CD4-positive, alpha-beta T cell (primary cell): ENCODE data around the gene RHOJ. TPM values are rescaled to one million over a fixed set of nuclear protein-coding genes. Genes with fewer than 3 reads are reported as not detected.

Experiments
- ATAC-seq: fragments of 200-7000 bp; cut with Tn5 transposase; one replicate; pipeline ENCODE4 v1.10.0; 2022; ENCODE audit warnings: mild to moderate bottlenecking; ENCODE audit not compliant: poor library complexity
- CTCF ChIA-PET: fragments of 350-600 bp; sonication (Branson Sonifier 250); formaldehyde crosslinking; loops from one replicate; lab custom pipeline; 2021; ENCODE audit warnings: antibody characterized with exemption, inconsistent platforms; lab: Charles Lee
- POLR2A ChIA-PET: fragments of 350-600 bp; sonication (Branson Sonifier 250); formaldehyde crosslinking; loops from one replicate; lab custom pipeline; 2021; ENCODE audit warnings: antibody characterized with exemption, inconsistent platforms; lab: Charles Lee
- DNase-seq, 14 experiments: peaks; one replicate each; pipeline ENCODE4 v3.0.0-alpha.2; 2013 to 2020; ENCODE audit warnings: mixed read lengths in 2 of 14
- H3K27ac ChIP-seq, 2 donors: one replicate each; pipeline versions ENCODE4 v1.5.1 to v1.7.0; 2013; ENCODE audit warnings: low read length in 2 of 2, low read depth in 1 of 2, mild to moderate bottlenecking in 1 of 2
- H3K27me3 ChIP-seq, 2 experiments: 1 replicate in 1 of 2; 2 replicates in 1 of 2; pipeline versions ENCODE4 v1.6.1 to v1.7.0; 2013; ENCODE audit warnings: low read length in 2 of 2, control low read depth in 1 of 2, mild to moderate bottlenecking in 1 of 2, moderate library complexity in 1 of 2; ENCODE audit not compliant: insufficient read depth in 2 of 2, control insufficient read depth in 1 of 2
- H3K36me3 ChIP-seq: one replicate; pipeline ENCODE4 v1.6.1; 2013; ENCODE audit warnings: low read length, control low read depth; ENCODE audit not compliant: insufficient read depth
- H3K4me1 ChIP-seq: one replicate; pipeline ENCODE4 v1.6.1; 2013; ENCODE audit warnings: low read length, control low read depth; ENCODE audit not compliant: insufficient read depth
- H3K4me3 ChIP-seq: one replicate; pipeline ENCODE4 v1.5.1; 2013; ENCODE audit warnings: mild to moderate bottlenecking, low read length, moderate library complexity
- H3K9me3 ChIP-seq, 2 experiments: 1 replicate in 1 of 2; 2 replicates in 1 of 2; pipeline versions ENCODE4 v1.6.1 to v1.7.0; 2013; ENCODE audit warnings: low read length in 2 of 2, mild to moderate bottlenecking in 2 of 2, control low read depth in 1 of 2, moderate library complexity in 1 of 2; ENCODE audit not compliant: control insufficient read depth in 1 of 2, insufficient read depth in 1 of 2
- H3K27ac Mint-ChIP-seq: one replicate; pipeline ENCODE4 v1.8.0; 2020; ENCODE audit warnings: mixed read lengths
- H3K27me3 Mint-ChIP-seq: one replicate; pipeline ENCODE4 v1.8.0; 2021; ENCODE audit warnings: mixed read lengths
- H3K36me3 Mint-ChIP-seq: one replicate; pipeline ENCODE4 v1.8.0; 2021; ENCODE audit warnings: low read depth, mixed read lengths
- H3K4me1 Mint-ChIP-seq: one replicate; pipeline ENCODE4 v1.8.0; 2021; ENCODE audit warnings: low read depth, mixed read lengths
- H3K4me3 Mint-ChIP-seq: one replicate; pipeline ENCODE4 v1.8.0; 2020; ENCODE audit warnings: mild to moderate bottlenecking, mixed read lengths
- H3K9me3 Mint-ChIP-seq: one replicate; pipeline ENCODE4 v1.8.0; 2020; ENCODE audit warnings: mixed read lengths
- intact Hi-C, 2 experiments: fragments of 100-400 bp; cut with DNase I in 1 of 2; cut with micrococcal nuclease in 1 of 2; formaldehyde crosslinking; loops; one replicate each; pipeline versions ENCODE4 v1.15.1 to v1.9.0; 2023 to 2025; cut with DNase I, micrococcal nuclease
- total RNA-seq, 174 experiments: library from RNA in 2 of 174; stranded (reverse) in 2 of 174; gene quantifications; one replicate each; pipeline ENCODE4 v1.2.3 and lab custom pipeline; 2021 to 2026
- TF ChIP-seq, protein P1 (sequence below): fragments of 200-600 bp; IDR thresholded peaks from one replicate; pipeline ENCODE4 v1.8.0; 2022; ENCODE audit warnings: antibody characterized with exemption, mild to moderate bottlenecking

RHOJ gene
- total RNA-seq, 2 experiments from 2014 or later = not detected

DNA sequence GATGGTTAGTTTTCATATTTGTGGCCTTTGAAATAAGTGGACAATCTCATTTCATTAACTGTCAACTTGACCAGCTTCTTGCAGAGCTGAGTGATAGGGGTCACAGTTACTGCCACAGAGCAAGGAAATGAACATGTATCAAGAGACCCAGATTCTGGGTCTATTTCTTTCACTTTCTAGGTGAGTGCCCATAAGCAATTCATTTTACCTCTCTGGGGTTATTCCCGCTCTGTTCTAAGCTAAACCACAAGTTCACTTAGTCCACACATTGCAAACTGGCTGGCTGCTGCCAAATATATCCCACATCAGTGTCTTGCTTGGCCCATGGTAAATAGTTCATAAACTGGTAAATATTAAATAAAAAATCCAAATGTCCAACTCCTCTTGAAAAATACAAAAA is 84.6 kb downstream of the RHOJ start:
- TF ChIP-seq, protein P1, sequence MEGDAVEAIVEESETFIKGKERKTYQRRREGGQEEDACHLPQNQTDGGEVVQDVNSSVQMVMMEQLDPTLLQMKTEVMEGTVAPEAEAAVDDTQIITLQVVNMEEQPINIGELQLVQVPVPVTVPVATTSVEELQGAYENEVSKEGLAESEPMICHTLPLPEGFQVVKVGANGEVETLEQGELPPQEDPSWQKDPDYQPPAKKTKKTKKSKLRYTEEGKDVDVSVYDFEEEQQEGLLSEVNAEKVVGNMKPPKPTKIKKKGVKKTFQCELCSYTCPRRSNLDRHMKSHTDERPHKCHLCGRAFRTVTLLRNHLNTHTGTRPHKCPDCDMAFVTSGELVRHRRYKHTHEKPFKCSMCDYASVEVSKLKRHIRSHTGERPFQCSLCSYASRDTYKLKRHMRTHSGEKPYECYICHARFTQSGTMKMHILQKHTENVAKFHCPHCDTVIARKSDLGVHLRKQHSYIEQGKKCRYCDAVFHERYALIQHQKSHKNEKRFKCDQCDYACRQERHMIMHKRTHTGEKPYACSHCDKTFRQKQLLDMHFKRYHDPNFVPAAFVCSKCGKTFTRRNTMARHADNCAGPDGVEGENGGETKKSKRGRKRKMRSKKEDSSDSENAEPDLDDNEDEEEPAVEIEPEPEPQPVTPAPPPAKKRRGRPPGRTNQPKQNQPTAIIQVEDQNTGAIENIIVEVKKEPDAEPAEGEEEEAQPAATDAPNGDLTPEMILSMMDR = no peak
- Histone ChIP-seq H3K9me3 (no peaks in the 10 kb centered on the region), H3K36me3 (no peaks in the 10 kb centered on the region), H3K4me3 (no peak overlapping the region), H3K4me1 (no peaks in the 10 kb centered on the region), H3K27ac (no peak overlapping the region), H3K27me3 (peaks cover 3 to 6% of the 10 kb centered on the region in 2 experiments)
- ChIA-PET CTCF (no interaction called here), POLR2A (no interaction called here)
- H3K9me3 Mint-ChIP-seq = no peaks in the 10 kb centered on the region
- ATAC-seq (no peak), DNase-seq (no peak)
- no peak overlapping the region for H3K27ac Mint-ChIP-seq
- H3K27me3 Mint-ChIP-seq = peaks cover 15% of the 10 kb centered on the region
- H3K36me3 Mint-ChIP-seq = no peaks in the 10 kb centered on the region
- H3K4me3 Mint-ChIP-seq = no peak overlapping the region
- intact Hi-C loops = no loop called here
- H3K4me1 Mint-ChIP-seq = no peaks in the 10 kb centered on the region

DNA sequence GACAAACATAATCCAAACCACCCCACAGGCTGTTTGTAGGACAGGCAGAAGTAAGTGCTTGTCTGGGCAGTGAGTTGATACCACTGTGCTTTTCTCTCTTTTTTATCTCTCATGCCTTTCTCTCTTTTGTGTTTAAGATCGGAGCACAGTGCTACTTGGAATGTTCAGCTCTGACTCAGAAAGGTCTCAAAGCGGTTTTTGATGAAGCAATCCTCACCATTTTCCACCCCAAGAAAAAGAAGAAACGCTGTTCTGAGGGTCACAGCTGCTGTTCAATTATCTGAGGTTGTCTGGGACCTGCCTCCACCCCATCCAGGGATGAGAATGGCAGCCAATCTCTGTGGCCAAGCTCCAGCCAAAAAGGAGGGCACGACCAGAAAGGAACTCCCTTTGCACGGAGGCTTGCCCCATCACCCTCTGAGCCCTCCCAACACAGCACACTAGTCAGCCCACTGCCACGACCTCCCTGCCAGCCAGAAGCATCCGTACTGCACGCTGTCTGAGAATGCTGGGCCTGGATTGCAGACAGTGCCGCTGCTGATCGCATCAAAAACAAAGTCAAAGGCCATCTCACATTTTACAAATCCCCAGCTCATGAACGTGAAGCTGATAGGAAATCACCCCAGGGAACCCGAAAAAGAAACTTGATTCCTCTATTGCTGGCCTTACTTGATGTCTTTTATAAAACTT is 86.6 kb downstream of the RHOJ start:
- POLR2A ChIA-PET = no interaction called here
- no peak overlapping the region for H3K27ac Mint-ChIP-seq
- H3K4me3 Mint-ChIP-seq = no peak overlapping the region
- H3K27ac ChIP-seq = no peak overlapping the region
- ATAC-seq (no peak), DNase-seq (no peak)
- peaks cover 26% of the 10 kb centered on the region for H3K27me3 Mint-ChIP-seq
- TF ChIP-seq, protein P1 = no peak
- H3K4me1 ChIP-seq = no peaks in the 10 kb centered on the region
- H3K36me3 ChIP-seq = no peaks in the 10 kb centered on the region
- intact Hi-C loops = no loop called here
- H3K27me3 ChIP-seq = peaks cover 0 to 3% of the 10 kb centered on the region in 2 experiments
- no peaks in the 10 kb centered on the region for H3K36me3 Mint-ChIP-seq
- H3K9me3 ChIP-seq = no peaks in the 10 kb centered on the region
- CTCF ChIA-PET = no interaction called here
- H3K9me3 Mint-ChIP-seq = no peaks in the 10 kb centered on the region
- H3K4me3 ChIP-seq = no peak overlapping the region
- no peaks in the 10 kb centered on the region for H3K4me1 Mint-ChIP-seq

DNA sequence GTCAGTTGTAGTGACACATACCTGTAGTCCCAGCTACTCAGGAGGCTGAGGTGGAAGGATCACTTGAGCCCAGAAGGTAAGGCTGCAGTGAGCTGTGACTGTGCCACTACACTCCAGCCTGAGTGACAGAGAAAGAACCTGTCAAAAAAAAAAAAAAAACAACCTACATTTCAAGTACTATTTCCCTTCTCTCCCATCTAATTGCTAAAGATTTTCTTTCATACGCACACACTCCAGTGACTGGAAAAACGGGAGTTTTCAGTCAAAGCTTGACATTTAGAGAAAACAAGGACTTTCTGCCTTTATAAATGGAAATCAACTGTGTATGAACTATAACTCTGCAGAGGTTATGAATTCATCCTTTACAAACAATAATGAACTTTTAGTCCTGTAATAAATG is 88.6 kb downstream of the RHOJ start:
- Mint-ChIP-seq H3K27ac (no peak overlapping the region), H3K9me3 (no peaks in the 10 kb centered on the region), H3K27me3 (peaks cover 35% of the 10 kb centered on the region), H3K4me3 (no peak overlapping the region), H3K4me1 (no peaks in the 10 kb centered on the region), H3K36me3 (no peaks in the 10 kb centered on the region)
- no peak for ATAC-seq
- Histone ChIP-seq H3K9me3 (no peaks in the 10 kb centered on the region), H3K36me3 (no peaks in the 10 kb centered on the region), H3K27me3 (peaks cover 0 to 3% of the 10 kb centered on the region in 2 experiments), H3K4me1 (no peaks in the 10 kb centered on the region), H3K27ac (no peak overlapping the region), H3K4me3 (no peak overlapping the region)
- POLR2A ChIA-PET = no interaction called here
- no peak for DNase-seq
- CTCF ChIA-PET = interaction anchor here (0.7 kb wide), 1 partner anchor 18 kb away, joined by 3 read pairs; no protein-coding TSS in a partner anchor
- intact Hi-C loops = no loop called here
- TF ChIP-seq, protein P1 = no peak
